Measurements from ENCODE around the gene DIABLO.
"Not testable (repeated sequence)": the region's sequence is repeated elsewhere in the genome, so short reads cannot be mapped to it uniquely, and the experiment has no call there.

The DIABLO gene

GRCh38 chr12:122208073-122208820, 17.6 kb downstream of the DIABLO start:
- DNase-seq, result no peak

- DNase-seq, result no peak
These were observed 18.5 kb downstream of the DIABLO start for GRCh38 chr12:122207391-122207790.

- DNase-seq, result no peak
These were observed 18.9 kb downstream of the DIABLO start for GRCh38 chr12:122206976-122207375.

- no peak for DNase-seq
These were observed 19.6 kb downstream of the DIABLO start for GRCh38 chr12:122206111-122206881.

- DNase-seq, result no peak
These were observed 20.6 kb downstream of the DIABLO start for GRCh38 chr12:122205053-122205925.

GRCh38 chr12:122204167-122205052, 21.4 kb downstream of the DIABLO start:
- DNase-seq, result no peak

- DNase-seq, result peak; percentile 78
These were observed 22.3 kb downstream of the DIABLO start, which contains the start of gene B3GNT4 for GRCh38 chr12:122203301-122204166. Gene B3GNT4, plus strand, starts transcription at chr12:122203709. Its CDS starts 910 bp downstream, at chr12:122204619.

- not testable (repeated sequence) for DNase-seq
These were observed 23.0 kb downstream of the DIABLO start for GRCh38 chr12:122202811-122203210.

- DNase-seq, result no peak
These were observed 23.8 kb downstream of the DIABLO start for GRCh38 chr12:122202017-122202416.

- no peak for DNase-seq
These were observed 24.5 kb downstream of the DIABLO start for GRCh38 chr12:122201381-122201780.

GRCh38 chr12:122200541-122201175, 25.2 kb downstream of the DIABLO start:
- DNase-seq, result no peak

GRCh38 chr12:122199484-122200355, 26.1 kb downstream of the DIABLO start:
- no peak for DNase-seq

GRCh38 chr12:122197612-122197966, 28.3 kb downstream of the DIABLO start:
- DNase-seq, result no peak

- DNase-seq, result no peak
These were observed 30.4 kb downstream of the DIABLO start for GRCh38 chr12:122195405-122195804.

GRCh38 chr12:122194804-122195203, 31.0 kb downstream of the DIABLO start:
- no peak for DNase-seq

- DNase-seq, result no peak
These were observed 33.4 kb downstream of the DIABLO start for GRCh38 chr12:122192441-122192840.

GRCh38 chr12:122190842-122191668, 34.8 kb downstream of the DIABLO start:
- DNase-seq, result peak; percentile 88

- no peak for DNase-seq
These were observed 36.0 kb downstream of the DIABLO start for GRCh38 chr12:122189626-122190475.
